IPS-18c (cell line): ENCODE results near the gene SLC16A3.

Source experiments
- H3K4me3 ChIP-seq: 2 replicates; pipeline ENCODE4 v1.7.0; 2013; ENCODE audit warnings: low read depth, mild to moderate bottlenecking, low read length, moderate library complexity; ENCODE audit not compliant: insufficient read depth
- H3K9me3 ChIP-seq: one replicate; pipeline ENCODE4 v1.6.1; 2013; ENCODE audit warnings: mild to moderate bottlenecking, low read length, moderate library complexity; ENCODE audit not compliant: control insufficient read depth, insufficient read depth

SLC16A3 gene

GRCh38 chr17:82230609-82231311, 1.9 kb downstream of the SLC16A3 start:
- Histone ChIP-seq H3K9me3 (no peaks in the 10 kb centered on the region), H3K4me3 (peak overlapping the region; percentile 62)

DNA sequence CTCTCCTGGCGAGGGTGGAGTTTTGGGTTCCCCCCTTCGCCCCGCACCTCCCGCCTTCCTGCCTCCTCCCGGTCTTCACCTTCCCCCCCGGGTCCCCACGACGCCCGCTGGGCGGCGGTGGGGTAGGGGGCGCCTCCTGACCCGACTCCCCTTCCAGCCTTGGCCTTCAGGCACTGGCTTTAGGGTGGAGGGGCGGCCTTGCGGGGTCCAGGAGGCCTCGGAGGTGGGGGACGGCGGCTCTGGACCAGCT, 2.4 kb downstream of the SLC16A3 start:
- Histone ChIP-seq H3K9me3 (no peaks in the 10 kb centered on the region), H3K4me3 (peak overlapping the region; percentile 62)

- no peaks in the 10 kb centered on the region for H3K9me3 ChIP-seq
- peak overlapping the region; percentile 62 for H3K4me3 ChIP-seq
Observed at GRCh38 chr17:82231562-82232321, 2.9 kb downstream of the SLC16A3 start.

- Histone ChIP-seq H3K9me3 (no peaks in the 10 kb centered on the region), H3K4me3 (peak overlapping the region; percentile 62; the same call in 1 of the 2 replicates)
Observed at GRCh38 chr17:82232322-82232820, 3.5 kb downstream of the SLC16A3 start.

GRCh38 chr17:82232876-82233785, 4.3 kb downstream of the SLC16A3 start:
- Histone ChIP-seq H3K4me3 (no peak overlapping the region), H3K9me3 (no peaks in the 10 kb centered on the region)

DNA sequence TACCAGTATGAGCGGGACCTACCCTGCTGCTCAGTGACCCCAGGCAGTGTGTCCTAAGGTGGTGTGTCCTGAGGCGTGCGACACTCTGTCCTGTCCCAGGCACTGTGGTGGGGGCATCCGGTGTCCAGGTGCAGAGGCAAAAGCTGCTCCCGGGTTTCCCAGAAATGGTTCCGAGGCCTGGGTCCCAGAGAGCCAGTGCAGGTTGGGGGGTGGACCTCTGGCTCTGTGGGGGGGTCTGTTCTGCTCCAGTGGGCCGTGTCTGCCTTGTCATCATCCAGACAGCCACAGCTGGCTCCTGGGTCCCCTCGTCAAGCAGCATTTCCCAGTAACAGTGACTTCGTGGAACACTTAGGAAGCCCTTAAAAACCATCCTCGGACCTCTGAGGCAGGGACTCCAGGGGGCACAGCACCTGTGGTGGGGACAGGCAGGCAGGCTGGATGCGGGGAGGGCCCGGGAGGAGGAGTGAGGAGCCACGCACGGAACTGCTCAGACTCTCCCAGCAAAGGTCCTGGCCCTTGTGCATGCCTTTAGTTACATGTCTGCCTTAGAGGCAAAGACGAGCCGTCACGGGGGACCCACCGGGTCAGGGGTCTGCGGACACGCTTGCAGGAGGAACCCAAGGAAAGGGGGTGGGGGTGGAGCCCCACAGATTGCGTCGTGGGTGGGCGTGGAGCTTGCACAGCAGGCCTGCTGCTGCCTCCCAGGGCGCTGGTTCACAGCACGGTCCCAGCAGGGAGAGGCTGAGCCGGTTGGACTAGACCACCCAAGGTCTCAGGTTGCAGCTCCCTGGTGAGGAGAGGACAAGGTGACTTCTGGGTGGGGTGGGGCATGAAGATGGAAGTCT, 5.6 kb downstream of the SLC16A3 start:
- Histone ChIP-seq H3K4me3 (no peak overlapping the region), H3K9me3 (no peaks in the 10 kb centered on the region)

- no peak overlapping the region for H3K4me3 ChIP-seq
- H3K9me3 ChIP-seq = no peaks in the 10 kb centered on the region
Observed at GRCh38 chr17:82235056-82235774, 6.4 kb downstream of the SLC16A3 start.

GRCh38 chr17:82235775-82236141, 6.9 kb downstream of the SLC16A3 start:
- Histone ChIP-seq H3K9me3 (no peaks in the 10 kb centered on the region), H3K4me3 (no peak overlapping the region)

GRCh38 chr17:82236142-82236971, 7.5 kb downstream of the SLC16A3 start:
- H3K4me3 ChIP-seq = no peak overlapping the region
- no peaks in the 10 kb centered on the region for H3K9me3 ChIP-seq

DNA sequence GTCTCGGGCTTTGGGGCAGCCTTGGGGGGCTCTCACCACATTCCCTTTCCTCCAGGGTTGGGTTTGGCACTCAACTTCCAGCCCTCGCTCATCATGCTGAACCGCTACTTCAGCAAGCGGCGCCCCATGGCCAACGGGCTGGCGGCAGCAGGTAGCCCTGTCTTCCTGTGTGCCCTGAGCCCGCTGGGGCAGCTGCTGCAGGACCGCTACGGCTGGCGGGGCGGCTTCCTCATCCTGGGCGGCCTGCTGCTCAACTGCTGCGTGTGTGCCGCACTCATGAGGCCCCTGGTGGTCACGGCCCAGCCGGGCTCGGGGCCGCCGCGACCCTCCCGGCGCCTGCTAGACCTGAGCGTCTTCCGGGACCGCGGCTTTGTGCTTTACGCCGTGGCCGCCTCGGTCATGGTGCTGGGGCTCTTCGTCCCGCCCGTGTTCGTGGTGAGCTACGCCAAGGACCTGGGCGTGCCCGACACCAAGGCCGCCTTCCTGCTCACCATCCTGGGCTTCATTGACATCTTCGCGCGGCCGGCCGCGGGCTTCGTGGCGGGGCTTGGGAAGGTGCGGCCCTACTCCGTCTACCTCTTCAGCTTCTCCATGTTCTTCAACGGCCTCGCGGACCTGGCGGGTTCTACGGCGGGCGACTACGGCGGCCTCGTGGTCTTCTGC, 8.4 kb downstream of the SLC16A3 start:
- Histone ChIP-seq H3K9me3 (no peaks in the 10 kb centered on the region), H3K4me3 (no peak overlapping the region)

DNA sequence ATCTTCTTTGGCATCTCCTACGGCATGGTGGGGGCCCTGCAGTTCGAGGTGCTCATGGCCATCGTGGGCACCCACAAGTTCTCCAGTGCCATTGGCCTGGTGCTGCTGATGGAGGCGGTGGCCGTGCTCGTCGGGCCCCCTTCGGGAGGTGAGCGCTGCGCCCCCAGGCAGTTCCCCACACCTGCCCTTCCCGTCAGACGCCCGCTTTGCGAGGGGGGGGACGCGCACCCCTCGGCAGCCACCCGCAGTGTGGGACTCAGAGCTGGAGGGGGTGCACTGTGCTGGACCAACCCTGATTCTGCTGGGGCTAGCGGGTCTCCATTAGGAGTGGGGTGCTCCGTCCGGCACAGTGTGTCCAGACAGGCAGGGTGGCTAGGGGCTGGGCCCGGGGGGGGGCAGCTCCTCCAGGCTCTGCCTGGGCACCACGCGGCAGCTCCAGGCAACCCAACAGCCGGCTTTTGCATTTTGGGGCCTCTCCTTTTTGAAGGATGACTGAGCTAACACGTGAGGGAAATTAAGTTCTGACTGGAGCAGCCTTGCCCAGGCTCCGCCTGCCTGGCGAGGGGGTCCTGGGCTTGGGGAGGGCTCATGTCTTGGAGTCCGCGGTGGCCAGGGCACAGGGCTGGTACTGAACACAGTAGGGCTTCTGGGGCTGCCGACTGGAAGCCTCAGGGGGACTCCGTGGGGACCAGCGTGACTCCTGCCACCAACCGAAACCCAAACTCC, 9.1 kb downstream of the SLC16A3 start:
- H3K9me3 ChIP-seq = no peaks in the 10 kb centered on the region
- H3K4me3 ChIP-seq = no peak overlapping the region

GRCh38 chr17:82238472-82239201, 9.8 kb downstream of the SLC16A3 start:
- no peak overlapping the region for H3K4me3 ChIP-seq

GRCh38 chr17:82239401-82239925, 10.6 kb downstream of the SLC16A3 start:
- Histone ChIP-seq H3K4me3 (no peak overlapping the region), H3K9me3 (no peaks in the 10 kb centered on the region)

More at GRCh38 chr17:82238472-82239201, 9.8 kb downstream of the SLC16A3 start:
- no peaks in the 10 kb centered on the region for H3K9me3 ChIP-seq
